HG03575 (cell line): Measurements from ENCODE around the gene ITPA.
"Not testable (repeated sequence)": the region's sequence is repeated elsewhere in the genome, so short reads cannot be mapped to it uniquely, and the experiment has no call there.

ENCODE experiments used
- ATAC-seq: cut with Tn5 transposase; IDR thresholded peaks from one replicate; pipeline ENCODE4 v1.9.1; 2021; ENCODE audit not compliant: unreplicated experiment, insufficient number of reproducible peaks, low FRiP score; ENCODE audit errors: extremely low read depth

Gene ITPA

GRCh38 chr20:3172126-3172932 is 37.0 kb upstream of the ITPA start:
- no peak for ATAC-seq

- ATAC-seq: no peak
Measured at GRCh38 chr20:3172933-3173609, 36.2 kb upstream of the ITPA start, which contains the start of gene LZTS3. Gene LZTS3, minus strand, starts transcription at chr20:3173549. Its CDS starts 6,386 bp downstream, at chr20:3167163.

GRCh38 chr20:3173610-3174441 is 35.5 kb upstream of the ITPA start:
- no peak for ATAC-seq

- ATAC-seq: no peak
Measured at GRCh38 chr20:3174442-3175261, 34.6 kb upstream of the ITPA start.

GRCh38 chr20:3175270-3175669 is 34.0 kb upstream of the ITPA start:
- ATAC-seq: no peak

GRCh38 chr20:3177746-3178485 is 31.4 kb upstream of the ITPA start:
- ATAC-seq: no peak

- ATAC-seq: no peak
Measured at GRCh38 chr20:3180319-3180718, 29.0 kb upstream of the ITPA start.

GRCh38 chr20:3181270-3181669 is 28.0 kb upstream of the ITPA start:
- ATAC-seq: no peak

- not testable (repeated sequence) for ATAC-seq
Measured at GRCh38 chr20:3182429-3182828, 26.9 kb upstream of the ITPA start.

- ATAC-seq: no peak
Measured at GRCh38 chr20:3183896-3184612, 25.2 kb upstream of the ITPA start.

- not testable (repeated sequence) for ATAC-seq
Measured at GRCh38 chr20:3187861-3188260, 21.4 kb upstream of the ITPA start.

GRCh38 chr20:3188823-3189413 is 20.4 kb upstream of the ITPA start:
- ATAC-seq: no peak

- ATAC-seq: no peak
Measured at GRCh38 chr20:3189561-3190131, 19.7 kb upstream of the ITPA start.

- no peak for ATAC-seq
Measured at GRCh38 chr20:3190681-3191111, 18.6 kb upstream of the ITPA start.

- ATAC-seq: no peak
Measured at GRCh38 chr20:3192226-3193015, 16.9 kb upstream of the ITPA start.
